ENCODE data around the gene LRP4.

The LRP4 gene

GRCh38 chr11:46845440-46845739 lies 73.0 kb downstream of the LRP4 start:
- DNase-seq, result no peak

- no peak for DNase-seq
Observed at GRCh38 chr11:46840116-46840515, 78.2 kb downstream of the LRP4 start.

GRCh38 chr11:46838501-46838900 lies 79.8 kb downstream of the LRP4 start:
- DNase-seq, result no peak

GRCh38 chr11:46837860-46838259 lies 80.5 kb downstream of the LRP4 start:
- no peak for DNase-seq

GRCh38 chr11:46836870-46837269 lies 81.5 kb downstream of the LRP4 start:
- no peak for DNase-seq

- DNase-seq, result no peak
Observed at GRCh38 chr11:46836431-46836830, 81.9 kb downstream of the LRP4 start.

- no peak for DNase-seq
Observed at GRCh38 chr11:46835897-46836296, 82.5 kb downstream of the LRP4 start.

- no peak for DNase-seq
Observed at GRCh38 chr11:46834821-46835220, 83.5 kb downstream of the LRP4 start.

GRCh38 chr11:46832511-46833214 lies 85.7 kb downstream of the LRP4 start:
- no peak for DNase-seq

- DNase-seq, result no peak
Observed at GRCh38 chr11:46827995-46828394, 90.4 kb downstream of the LRP4 start.

GRCh38 chr11:46826310-46827044 lies 91.9 kb downstream of the LRP4 start:
- peak; percentile 84 for DNase-seq

- DNase-seq, result no peak
Observed at GRCh38 chr11:46808799-46809431, 109.4 kb downstream of the LRP4 start.
